Astrocyte of the spinal cord (primary cell): ENCODE measurements around the gene SON.

Experiments
- DNase-seq: peaks from one replicate; pipeline ENCODE4 v3.0.0; 2011; ENCODE audit warnings: low read depth, low spot score
- H3K4me3 ChIP-seq: 2 replicates; pipeline ENCODE4 v1.5.1; 2011; ENCODE audit warnings: low read depth, mild to moderate bottlenecking, low read length, moderate library complexity
- in situ Hi-C: cut with HindIII; loops from 2 replicates; pipeline ENCODE4 v1.10.0; 2017; ENCODE audit warnings: low sequenced_read_pairs
- TF ChIP-seq, protein P1 (sequence below): IDR thresholded peaks from 2 replicates; pipeline ENCODE4 v1.5.1; 2012; ENCODE audit warnings: low read depth, mild to moderate bottlenecking, low read length, inconsistent platforms

SON gene

DNA sequence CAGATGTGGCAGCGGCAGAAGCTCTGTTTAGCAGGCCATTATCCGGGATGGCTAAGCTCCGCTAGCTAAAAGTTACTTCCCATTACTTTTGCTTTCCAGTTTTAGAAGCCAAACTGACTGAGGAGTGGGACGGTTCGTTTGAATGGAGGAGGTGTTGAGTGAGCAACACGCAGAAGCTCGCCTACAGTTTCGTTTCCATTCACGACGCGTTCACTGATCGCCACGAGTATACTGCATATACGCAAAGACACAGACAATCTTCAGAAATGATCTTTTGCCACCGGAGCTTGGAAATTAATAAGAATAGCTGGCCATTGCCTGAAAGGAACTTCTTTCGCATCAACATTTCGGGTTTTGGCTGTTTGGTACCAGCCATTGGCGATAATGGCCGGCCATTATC lies 14.6 kb downstream of the SON start:
- TF ChIP-seq, protein P1, sequence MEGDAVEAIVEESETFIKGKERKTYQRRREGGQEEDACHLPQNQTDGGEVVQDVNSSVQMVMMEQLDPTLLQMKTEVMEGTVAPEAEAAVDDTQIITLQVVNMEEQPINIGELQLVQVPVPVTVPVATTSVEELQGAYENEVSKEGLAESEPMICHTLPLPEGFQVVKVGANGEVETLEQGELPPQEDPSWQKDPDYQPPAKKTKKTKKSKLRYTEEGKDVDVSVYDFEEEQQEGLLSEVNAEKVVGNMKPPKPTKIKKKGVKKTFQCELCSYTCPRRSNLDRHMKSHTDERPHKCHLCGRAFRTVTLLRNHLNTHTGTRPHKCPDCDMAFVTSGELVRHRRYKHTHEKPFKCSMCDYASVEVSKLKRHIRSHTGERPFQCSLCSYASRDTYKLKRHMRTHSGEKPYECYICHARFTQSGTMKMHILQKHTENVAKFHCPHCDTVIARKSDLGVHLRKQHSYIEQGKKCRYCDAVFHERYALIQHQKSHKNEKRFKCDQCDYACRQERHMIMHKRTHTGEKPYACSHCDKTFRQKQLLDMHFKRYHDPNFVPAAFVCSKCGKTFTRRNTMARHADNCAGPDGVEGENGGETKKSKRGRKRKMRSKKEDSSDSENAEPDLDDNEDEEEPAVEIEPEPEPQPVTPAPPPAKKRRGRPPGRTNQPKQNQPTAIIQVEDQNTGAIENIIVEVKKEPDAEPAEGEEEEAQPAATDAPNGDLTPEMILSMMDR: no peak
- no peak for DNase-seq
- no peak overlapping the region for H3K4me3 ChIP-seq
- in situ Hi-C loops: no loop called here

GRCh38 chr21:33558777-33559421 lies 16.1 kb downstream of the SON start:
- in situ Hi-C loops: no loop called here
- no peak for DNase-seq
- no peak overlapping the region for H3K4me3 ChIP-seq
- TF ChIP-seq, protein P1: no peak

GRCh38 chr21:33559813-33560212 lies 17.0 kb downstream of the SON start:
- no peak for DNase-seq
- TF ChIP-seq, protein P1: no peak
- no peak overlapping the region for H3K4me3 ChIP-seq
- in situ Hi-C loops: no loop called here

DNA sequence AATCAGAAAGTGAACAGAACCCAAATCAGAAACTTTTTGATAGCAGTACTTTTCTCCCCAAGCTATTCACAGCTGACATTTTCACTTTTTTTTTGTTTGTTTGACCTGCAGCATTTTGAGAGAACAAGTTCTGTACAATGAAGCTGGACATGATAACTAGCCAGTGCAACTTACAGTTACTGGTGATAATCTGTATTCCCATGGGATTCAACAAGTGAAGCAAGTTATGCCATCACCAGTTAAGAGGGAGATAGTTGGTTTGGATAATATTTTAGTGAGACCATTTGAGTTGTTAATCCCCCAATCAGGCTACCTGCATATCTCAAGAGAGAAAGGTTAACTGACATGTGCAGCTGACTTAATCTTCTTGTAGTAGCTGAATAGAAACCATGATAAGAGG lies 18.1 kb downstream of the SON start:
- TF ChIP-seq, protein P1: no peak
- no peak overlapping the region for H3K4me3 ChIP-seq
- in situ Hi-C loops: no loop called here
- DNase-seq: no peak

DNA sequence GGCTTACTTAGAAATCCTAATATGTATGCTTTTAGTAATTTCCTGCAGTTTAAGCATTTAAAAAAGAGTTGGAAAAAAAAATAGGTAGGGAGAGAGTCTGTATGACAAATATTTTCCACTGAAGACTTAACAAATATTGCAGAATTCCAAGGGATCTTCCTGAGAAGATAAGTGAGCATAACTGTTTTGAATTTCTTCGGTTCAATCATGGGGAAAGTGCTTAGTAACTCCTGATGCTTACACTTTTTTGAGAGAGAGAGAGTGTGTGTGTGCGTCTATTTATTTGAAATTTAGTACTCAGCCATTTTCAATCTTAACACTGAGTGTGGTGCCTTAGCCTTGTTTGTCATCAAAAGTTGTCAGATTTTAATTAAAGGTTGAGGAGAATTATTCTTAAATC lies 18.5 kb downstream of the SON start:
- TF ChIP-seq, protein P1: no peak
- DNase-seq: no peak

GRCh38 chr21:33562389-33562788 lies 19.6 kb downstream of the SON start:
- DNase-seq: no peak
- TF ChIP-seq, protein P1: no peak
- in situ Hi-C loops: no loop called here
- no peak overlapping the region for H3K4me3 ChIP-seq

More for the DNA sequence above, 18.5 kb downstream of the SON start:
- in situ Hi-C loops: no loop called here
- no peak overlapping the region for H3K4me3 ChIP-seq
